ENCODE results near the gene CFAP58.

Gene CFAP58

DNA sequence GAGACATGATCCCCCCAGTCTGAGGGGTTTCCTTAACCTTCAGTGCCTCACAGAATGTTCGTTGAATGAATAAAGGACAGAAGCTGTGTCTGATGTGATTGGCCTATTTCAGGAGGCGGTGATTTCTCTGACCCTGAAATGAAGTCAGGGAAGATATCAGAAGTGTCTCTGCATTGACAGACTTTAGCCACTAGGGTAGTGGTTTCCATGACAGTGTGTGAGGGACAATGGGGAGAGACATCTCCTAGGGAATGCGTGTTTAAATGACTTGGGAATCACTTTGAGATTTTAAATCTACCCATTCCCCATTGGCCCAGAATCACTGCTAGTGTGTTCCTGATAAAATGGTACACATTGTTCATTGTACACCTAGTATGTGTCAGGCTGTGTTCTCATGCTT is 132.0 kb downstream of the CFAP58 start:
- no peak for DNase-seq (ENCODE audit: low spot score)

DNA sequence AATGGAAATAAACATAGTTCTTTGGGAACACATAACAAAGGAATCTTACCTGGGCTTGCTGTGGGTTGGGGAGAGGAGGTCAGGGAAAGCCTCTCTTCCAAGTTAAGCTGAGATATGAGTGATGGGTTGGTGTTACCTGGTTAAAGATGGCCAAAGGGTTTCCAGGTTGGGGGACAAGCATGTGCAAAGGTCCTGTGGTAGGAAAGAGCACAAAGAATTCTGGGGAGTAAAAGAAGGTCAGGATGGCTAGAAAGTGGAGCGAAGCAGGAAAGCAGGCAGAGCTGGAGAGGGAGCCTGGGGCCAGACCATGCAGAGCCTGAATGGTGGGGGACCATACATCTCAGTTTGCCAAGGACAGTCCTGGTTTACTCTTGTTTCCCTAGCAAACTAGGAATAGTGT is 133.2 kb downstream of the CFAP58 start:
- DNase-seq (ENCODE audit: low spot score) = no peak

DNA sequence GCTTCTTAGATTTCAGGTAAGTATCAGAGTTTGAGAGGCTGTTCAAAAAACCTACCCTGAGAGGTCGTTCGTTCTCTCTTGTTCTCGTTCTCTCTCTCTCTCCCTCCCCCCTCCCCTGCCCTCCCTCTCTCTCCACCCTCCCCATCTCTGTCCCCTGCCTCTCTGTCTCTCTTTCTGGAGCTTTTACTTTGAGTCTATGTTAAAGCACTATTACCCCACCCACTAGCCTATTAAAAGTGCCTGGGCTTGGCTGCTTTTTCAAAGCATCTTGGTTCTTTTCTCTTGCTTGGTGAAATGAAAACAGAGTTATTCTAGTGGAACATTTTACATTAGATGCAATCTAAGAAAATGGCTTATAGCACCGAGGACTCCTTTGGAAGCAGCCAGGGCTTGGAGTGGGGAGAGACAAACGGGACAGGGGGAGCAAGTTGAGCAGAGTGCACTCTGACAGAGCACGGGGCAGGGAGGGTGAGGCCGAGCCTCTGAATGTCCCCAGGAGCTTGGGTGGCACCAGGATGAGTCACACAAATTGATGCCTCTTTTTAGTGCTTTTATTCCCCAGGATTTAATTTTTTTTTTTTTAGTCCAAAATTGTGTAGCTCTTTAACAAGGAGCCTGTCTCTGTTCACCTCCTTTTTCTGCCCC is 134.3 kb downstream of the CFAP58 start:
- no peak for DNase-seq (ENCODE audit: low spot score)

DNA sequence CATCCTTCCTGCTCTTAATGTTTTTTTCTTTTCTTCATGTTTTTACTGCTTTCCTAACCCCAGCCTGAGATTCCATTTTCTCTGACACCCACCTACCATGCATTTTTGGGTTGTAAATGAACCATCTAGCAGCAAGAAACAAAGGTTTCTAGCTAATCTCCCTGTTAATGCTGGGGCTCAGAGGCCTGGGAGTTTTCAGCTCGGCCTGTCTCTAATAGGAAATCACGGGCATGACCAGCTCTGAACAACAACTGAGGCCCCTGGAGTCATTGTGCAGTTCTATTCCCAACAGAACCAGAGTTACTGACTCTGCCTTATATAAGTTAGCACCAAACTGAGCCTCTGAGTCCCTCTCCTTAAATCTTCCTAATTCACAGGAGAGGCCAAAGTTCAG is 134.8 kb downstream of the CFAP58 start:
- no peak for DNase-seq (ENCODE audit: low spot score)

DNA sequence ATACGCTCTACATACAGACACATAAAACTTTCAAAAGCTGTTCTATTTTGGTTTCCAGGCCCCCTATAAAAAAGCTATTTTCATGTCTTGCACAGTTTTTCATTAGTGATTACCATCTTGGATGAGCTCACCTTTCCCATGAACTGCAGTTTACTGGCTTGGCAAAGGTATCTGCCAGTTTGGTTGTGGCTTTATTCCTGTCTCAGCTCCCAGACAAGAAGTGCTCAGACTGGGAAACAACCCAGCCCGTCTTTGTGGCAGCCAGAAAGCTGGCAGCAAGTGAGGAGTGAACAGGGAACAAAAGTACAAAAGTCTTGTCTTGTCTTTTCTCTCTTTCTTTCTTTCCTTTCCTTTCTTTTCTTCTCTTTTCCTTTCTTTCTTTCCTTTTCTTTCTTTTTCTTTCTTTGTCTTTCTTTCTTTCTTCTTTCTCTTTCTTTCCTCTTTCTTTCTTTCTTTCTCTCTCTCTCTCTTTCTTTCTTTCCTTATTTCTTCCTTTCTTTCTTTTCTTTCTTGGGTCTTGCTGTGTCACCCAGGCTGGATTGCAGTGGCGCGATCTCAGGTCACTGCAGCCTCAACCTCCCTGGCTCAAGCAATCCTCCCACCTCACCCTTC is 138.8 kb downstream of the CFAP58 start:
- DNase-seq (ENCODE audit: low spot score) = no peak

DNA sequence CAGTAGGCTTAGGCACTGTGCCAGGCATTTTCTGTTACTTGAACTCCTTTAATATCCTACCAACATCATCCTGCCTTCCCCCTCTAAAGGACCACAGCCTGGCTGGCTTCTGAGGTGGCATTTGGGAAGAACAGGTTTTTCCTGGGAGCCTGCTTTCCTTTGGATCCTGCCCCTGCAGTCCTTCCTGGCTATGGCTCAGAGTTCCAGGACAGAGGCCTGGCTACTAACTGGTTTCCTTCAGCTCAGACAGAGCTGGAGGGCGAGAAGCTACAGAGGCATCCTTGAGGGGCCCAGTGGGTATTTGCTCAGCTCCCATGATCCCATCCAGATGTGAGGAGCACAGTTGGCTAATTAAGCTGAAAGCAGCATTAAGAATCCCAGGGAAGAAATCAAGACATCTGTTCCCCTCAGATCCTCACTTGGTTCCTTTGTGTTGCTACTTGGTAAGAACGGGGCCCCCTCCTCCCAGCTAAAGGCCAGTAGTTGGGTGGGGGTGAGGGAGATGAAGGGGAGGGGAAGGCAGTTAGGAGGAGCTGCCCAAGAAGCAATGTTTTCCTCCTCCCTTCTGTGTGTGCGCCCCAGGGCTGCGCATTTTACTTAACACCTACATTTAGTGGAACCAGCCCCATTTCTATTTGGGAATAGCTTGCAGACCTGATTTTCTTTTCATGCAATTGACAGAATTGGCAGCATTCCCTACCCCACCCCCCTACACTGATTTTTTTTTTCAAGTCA is 144.9 kb downstream of the CFAP58 start:
- no peak for DNase-seq (ENCODE audit: low spot score)

DNA sequence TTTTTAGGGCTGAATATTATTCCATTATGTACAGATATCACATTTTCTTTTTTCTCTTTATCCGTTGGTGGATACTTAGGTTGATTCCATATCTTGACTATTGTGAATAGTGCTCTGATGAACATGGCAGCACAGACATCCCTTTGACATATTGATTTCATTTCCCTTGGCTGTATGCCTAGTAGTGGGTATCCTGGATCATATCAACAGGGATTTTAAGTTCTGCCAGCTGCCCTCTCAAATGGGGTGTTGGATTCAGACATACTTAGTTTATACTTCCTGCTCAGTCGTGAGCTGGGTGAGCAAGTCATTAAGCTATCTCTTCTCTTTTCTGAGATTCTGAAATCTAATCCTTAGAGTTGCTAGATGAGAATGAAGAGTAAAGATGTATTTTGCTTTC is 147.8 kb downstream of the CFAP58 start:
- DNase-seq (ENCODE audit: low spot score) = no peak

DNA sequence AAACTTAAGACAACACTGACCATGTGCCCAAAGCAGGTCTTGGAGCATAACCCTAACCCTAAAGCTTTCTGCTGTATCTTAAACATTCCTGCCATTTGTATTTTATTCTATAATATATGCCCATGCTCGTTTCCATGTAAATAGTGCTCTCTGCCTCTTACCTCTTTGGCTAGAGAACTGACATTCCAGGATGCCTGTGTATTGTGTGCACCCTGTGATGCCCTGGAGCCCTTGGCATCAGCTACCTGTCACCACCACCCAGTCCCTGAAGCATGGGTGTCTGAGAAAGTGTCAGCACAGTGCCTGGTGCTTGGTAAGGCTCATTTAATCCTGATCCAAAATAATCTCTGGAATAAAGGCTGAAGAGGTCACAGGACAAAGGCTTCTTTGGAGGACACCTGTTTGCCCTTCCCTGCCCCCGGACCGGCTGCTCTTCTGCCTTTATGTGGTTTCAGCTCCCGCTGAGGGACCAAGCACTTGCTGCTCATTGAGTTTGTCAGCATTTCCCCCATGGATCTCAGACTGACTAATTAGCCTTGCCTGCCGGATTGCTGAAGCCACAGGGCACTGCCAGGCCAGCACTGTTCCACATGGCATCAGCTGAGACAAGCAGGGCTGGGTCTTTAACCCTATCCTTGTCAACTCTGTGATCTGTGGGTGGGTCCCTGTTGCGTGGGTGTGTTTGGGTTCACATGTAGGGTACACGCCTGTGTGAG is 148.4 kb downstream of the CFAP58 start:
- DNase-seq (ENCODE audit: low spot score) = no peak

DNA sequence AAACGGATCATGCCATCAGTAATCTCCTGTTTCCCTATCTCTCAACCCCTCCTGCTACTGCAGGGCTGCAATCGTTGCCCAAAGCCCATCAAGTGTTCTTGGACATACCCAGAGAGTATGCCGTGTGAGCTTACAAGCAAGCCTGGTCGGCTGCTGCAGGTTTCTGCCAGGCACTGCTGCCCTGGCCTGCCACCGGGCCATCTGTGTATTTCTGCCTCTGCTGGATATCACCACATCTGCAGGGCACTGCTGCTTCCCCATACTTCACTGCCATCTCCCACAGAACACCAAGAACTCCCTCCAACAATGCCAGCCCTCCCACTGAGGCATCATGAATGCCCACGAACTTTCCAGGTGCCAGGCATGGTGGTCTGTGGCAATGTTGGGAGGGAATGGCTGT is 149.3 kb downstream of the CFAP58 start:
- DNase-seq (ENCODE audit: low spot score) = no peak
